ENCODE measurements around the gene TRIM33. TPM values are rescaled to one million over a fixed set of nuclear protein-coding genes. Genes with fewer than 3 reads are reported as not detected.
"Not testable (repeated sequence)": the region's sequence is repeated elsewhere in the genome, so short reads cannot be mapped to it uniquely, and the experiment has no call there.

The TRIM33 gene
- total RNA-seq, 1 donor from 2014 or later: 37.3 TPM

DNA sequence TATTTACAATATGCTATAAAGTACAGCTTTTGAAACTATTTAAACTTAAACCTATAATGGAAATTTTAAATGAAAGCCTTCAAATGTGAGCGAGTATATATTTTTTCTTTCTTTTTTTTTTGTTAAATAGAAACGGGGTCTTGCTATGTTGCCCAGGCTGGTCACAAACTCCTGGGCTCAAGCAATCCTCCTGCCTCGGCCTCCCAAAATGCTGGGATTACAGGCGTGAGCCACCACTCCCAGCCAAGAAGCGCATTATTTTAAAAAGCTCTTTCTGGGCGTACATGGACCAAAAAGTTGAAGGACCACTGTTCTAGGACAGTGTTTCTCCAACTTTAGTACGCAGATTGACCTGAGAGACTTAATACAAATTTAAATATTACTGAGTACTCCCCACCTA is 87.5 kb downstream of the TRIM33 start:
- Histone ChIP-seq H3K4me3 (no peak overlapping the region), H3K27me3 (no peaks in the 10 kb centered on the region), H3K9me3 (no peaks in the 10 kb centered on the region), H3K27ac (no peak overlapping the region), H3K36me3 (peaks cover 81% of the 10 kb centered on the region), H3K4me1 (no peaks in the 10 kb centered on the region)
- intact Hi-C loops (cut with DNase I): no loop called here
- DNase-seq (no peak), ATAC-seq (no peak)
- TF ChIP-seq, protein P1, sequence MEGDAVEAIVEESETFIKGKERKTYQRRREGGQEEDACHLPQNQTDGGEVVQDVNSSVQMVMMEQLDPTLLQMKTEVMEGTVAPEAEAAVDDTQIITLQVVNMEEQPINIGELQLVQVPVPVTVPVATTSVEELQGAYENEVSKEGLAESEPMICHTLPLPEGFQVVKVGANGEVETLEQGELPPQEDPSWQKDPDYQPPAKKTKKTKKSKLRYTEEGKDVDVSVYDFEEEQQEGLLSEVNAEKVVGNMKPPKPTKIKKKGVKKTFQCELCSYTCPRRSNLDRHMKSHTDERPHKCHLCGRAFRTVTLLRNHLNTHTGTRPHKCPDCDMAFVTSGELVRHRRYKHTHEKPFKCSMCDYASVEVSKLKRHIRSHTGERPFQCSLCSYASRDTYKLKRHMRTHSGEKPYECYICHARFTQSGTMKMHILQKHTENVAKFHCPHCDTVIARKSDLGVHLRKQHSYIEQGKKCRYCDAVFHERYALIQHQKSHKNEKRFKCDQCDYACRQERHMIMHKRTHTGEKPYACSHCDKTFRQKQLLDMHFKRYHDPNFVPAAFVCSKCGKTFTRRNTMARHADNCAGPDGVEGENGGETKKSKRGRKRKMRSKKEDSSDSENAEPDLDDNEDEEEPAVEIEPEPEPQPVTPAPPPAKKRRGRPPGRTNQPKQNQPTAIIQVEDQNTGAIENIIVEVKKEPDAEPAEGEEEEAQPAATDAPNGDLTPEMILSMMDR (IDR thresholded peaks at IDR 0.05): no peak

- H3K4me3 ChIP-seq; H3K4me1 ChIP-seq; ATAC-seq; H3K27ac ChIP-seq; DNase-seq; H3K9me3 ChIP-seq; intact Hi-C loops (cut with DNase I); H3K27me3 ChIP-seq: not testable (repeated sequence)
- H3K36me3 ChIP-seq: peaks cover 75% of the 10 kb centered on the region
Observed at GRCh38 chr1:114418948-114419347, 92.1 kb downstream of the TRIM33 start.

DNA sequence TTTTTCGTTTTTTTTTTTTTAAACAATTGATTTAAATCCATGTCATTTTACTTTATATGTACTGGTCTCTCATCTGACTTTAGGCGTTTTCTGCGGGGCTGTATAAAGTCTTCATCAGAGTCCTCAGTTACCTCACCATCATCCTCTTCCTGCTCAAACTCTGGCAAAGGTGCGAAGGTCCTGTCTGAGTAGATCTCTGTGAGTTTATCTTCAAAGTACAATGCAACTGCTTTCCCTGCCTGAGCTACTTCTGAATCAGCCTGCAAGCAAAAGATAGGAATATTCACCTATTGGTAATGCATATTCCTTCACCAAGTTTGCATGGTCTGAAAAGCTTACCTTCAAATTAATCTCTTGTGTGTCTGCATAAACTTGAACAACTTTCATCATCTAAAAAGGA is 113.4 kb downstream of the TRIM33 start:
- peaks cover 82% of the 10 kb centered on the region for H3K36me3 ChIP-seq
- no peaks in the 10 kb centered on the region for H3K27me3 ChIP-seq
- H3K9me3 ChIP-seq: no peaks in the 10 kb centered on the region
- no peaks in the 10 kb centered on the region for H3K4me1 ChIP-seq
- no peak overlapping the region for H3K4me3 ChIP-seq
- DNase-seq (no peak), ATAC-seq (no peak)
- intact Hi-C loops (cut with DNase I): no loop called here
- H3K27ac ChIP-seq: no peak overlapping the region
- TF ChIP-seq, protein P1 (IDR thresholded peaks at IDR 0.05): no peak

- intact Hi-C loops (cut with DNase I): no loop called here
- ATAC-seq: no peak
Observed at GRCh38 chr1:114395863-114396262, 115.1 kb downstream of the TRIM33 start.

GRCh38 chr1:114390960-114391359 is 120.0 kb downstream of the TRIM33 start:
- Histone ChIP-seq H3K9me3 (no peaks in the 10 kb centered on the region), H3K36me3 (peaks cover 37% of the 10 kb centered on the region), H3K27me3 (no peaks in the 10 kb centered on the region), H3K4me3 (no peak overlapping the region), H3K4me1 (no peaks in the 10 kb centered on the region), H3K27ac (no peak overlapping the region)
- intact Hi-C loops (cut with DNase I): no loop called here
- DNase-seq (no peak), ATAC-seq (no peak)
- TF ChIP-seq, protein P1 (IDR thresholded peaks at IDR 0.05): no peak

More at GRCh38 chr1:114395863-114396262, 115.1 kb downstream of the TRIM33 start:
- no peak for DNase-seq
- H3K4me3 ChIP-seq: no peak overlapping the region
- peaks cover 72% of the 10 kb centered on the region for H3K36me3 ChIP-seq
- no peaks in the 10 kb centered on the region for H3K27me3 ChIP-seq
- H3K4me1 ChIP-seq: no peaks in the 10 kb centered on the region
- TF ChIP-seq, protein P1 (IDR thresholded peaks at IDR 0.05): no peak
- no peak overlapping the region for H3K27ac ChIP-seq
- no peaks in the 10 kb centered on the region for H3K9me3 ChIP-seq

DNA sequence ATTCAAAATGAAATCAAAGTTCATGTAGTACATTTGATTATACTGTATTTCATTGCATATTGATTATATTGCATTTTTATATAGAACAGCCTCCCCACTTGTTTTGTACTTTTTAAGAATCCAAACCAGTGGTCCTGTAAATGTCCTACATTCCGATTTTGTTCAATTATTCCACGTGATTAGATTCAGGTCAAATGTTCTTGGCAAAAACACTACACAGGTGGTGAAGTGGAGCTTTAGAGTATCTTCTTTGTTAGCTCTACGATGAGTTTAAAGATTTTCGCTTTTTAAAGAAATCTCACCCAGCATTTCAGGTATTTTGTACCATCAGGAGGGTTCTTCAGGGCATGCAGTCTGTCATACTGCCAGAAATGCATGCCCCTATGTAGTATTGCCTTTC is 120.6 kb downstream of the TRIM33 start:
- Histone ChIP-seq H3K9me3 (no peaks in the 10 kb centered on the region), H3K27me3 (no peaks in the 10 kb centered on the region), H3K27ac (no peak overlapping the region), H3K4me3 (no peak overlapping the region), H3K36me3 (peaks cover 31% of the 10 kb centered on the region), H3K4me1 (no peaks in the 10 kb centered on the region)
- TF ChIP-seq, protein P1 (IDR thresholded peaks at IDR 0.05): no peak
- no peak for DNase-seq
- intact Hi-C loops (cut with DNase I): no loop called here
- ATAC-seq: no peak

All from upper lobe of right lung (tissue), 1 donor.